Measurements from ENCODE around the gene MCM5.

GRCh38 chr22:35452351-35452781, 52.4 kb downstream of the MCM5 start:
- no peak for TF ChIP-seq POLR2AphosphoS5 (IDR thresholded peaks at IDR 0.05; ENCODE audit: borderline replicate concordance, low read depth, low read length)
- no peak for TF ChIP-seq EZH2 (IDR thresholded peaks at IDR 0.05)
- TF ChIP-seq FOXP2 (optimal IDR thresholded peaks at IDR 0.05; ENCODE audit: control extremely low read depth, extremely low read length, insufficient read depth), result no peak
